ENCODE data around the gene MAMDC4.
"Not testable (repeated sequence)": the region's sequence is repeated elsewhere in the genome, so short reads cannot be mapped to it uniquely, and the experiment has no call there.

Gene MAMDC4

DNA sequence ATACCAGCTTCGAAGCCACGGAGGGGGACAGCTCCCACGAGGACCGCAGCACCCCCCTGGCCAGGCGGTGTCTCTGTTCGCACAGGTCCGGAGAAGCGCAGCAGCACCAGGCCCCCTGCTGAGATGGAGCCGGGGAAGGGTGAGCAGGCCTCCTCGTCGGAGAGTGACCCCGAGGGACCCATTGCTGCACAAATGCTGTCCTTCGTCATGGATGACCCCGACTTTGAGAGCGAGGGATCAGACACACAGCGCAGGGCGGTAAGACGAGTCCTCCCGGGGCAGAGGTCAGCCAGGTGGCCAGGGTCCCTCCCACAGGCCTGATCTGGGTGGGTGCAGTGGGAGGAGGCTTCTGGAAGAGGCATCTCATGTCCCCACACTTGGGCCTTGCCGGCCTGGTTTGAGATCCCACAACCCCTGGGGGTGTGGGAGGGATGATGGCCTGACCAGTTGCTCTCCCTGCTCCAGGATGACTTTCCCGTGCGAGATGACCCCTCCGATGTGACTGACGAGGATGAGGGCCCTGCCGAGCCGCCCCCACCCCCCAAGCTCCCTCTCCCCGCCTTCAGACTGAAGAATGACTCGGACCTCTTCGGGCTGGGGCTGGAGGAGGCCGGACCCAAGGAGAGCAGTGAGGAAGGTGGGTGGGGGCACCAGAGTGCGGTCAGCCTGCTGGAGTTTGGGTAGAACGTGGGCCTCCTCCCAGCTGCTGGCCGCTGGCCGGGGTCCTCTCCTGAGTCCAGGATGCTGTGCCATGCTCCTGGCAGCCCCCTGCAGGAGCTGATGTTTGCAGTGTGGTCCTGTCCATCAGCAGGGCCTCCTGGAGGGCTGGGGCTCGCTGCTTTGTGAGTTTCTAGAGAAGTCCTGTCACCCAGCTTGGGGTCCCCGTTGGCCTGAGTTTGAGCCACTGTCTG lies 12.7 kb upstream of the MAMDC4 start:
- Histone ChIP-seq H3K9me3 (ENCODE audit: low read length) (no peaks in the 10 kb centered on the region), H3K4me1 (ENCODE audit: insufficient read depth, low read length) (peaks cover 32% of the 10 kb centered on the region), H3K4me3 (ENCODE audit: low read length) (no peak overlapping the region), H3K27me3 (ENCODE audit: insufficient read depth, low read length) (no peaks in the 10 kb centered on the region), H2AFZ (ENCODE audit: low read depth, low read length) (no peak overlapping the region), H3K36me3 (ENCODE audit: insufficient read depth, low read length) (peaks cover 33% of the 10 kb centered on the region)

DNA sequence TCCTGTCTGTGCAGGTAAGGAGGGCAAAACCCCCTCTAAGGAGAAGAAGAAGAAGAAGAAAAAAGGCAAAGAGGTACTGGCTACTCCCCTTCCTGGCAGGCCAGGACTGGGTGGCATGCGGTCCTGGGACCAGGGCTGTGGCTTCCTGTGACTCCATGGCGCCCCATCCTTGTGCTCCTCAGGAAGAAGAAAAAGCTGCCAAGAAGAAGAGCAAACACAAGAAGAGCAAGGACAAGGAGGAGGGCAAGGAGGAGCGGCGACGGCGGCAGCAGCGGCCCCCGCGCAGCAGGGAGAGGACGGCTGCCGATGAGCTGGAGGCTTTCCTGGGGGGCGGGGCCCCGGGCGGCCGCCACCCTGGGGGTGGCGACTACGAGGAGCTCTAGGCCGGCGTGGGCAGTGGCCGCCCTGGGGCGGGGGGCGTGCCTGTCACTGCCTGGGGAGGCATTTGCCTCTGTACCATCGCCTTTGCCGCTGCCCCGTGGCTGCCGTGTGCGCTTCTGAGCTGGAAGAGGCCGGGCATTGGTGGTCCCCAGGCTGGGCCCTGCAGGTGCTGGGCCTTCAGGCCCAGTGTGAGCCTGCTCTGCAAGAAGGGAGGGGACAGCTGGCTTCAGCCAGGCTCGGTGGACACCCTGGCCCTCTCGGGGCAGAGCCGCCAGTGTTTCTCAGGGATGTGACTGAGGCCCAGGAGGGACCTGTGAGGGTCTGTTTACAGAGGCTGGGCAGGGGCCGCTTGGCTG lies 11.8 kb upstream of the MAMDC4 start:
- Histone ChIP-seq H3K4me3 (ENCODE audit: low read length) (no peak overlapping the region), H3K4me1 (ENCODE audit: insufficient read depth, low read length) (peaks cover 32% of the 10 kb centered on the region), H3K27me3 (ENCODE audit: insufficient read depth, low read length) (no peaks in the 10 kb centered on the region), H3K9me3 (ENCODE audit: low read length) (no peaks in the 10 kb centered on the region), H3K36me3 (ENCODE audit: insufficient read depth, low read length) (peaks cover 31% of the 10 kb centered on the region), H2AFZ (ENCODE audit: low read depth, low read length) (no peak overlapping the region)

DNA sequence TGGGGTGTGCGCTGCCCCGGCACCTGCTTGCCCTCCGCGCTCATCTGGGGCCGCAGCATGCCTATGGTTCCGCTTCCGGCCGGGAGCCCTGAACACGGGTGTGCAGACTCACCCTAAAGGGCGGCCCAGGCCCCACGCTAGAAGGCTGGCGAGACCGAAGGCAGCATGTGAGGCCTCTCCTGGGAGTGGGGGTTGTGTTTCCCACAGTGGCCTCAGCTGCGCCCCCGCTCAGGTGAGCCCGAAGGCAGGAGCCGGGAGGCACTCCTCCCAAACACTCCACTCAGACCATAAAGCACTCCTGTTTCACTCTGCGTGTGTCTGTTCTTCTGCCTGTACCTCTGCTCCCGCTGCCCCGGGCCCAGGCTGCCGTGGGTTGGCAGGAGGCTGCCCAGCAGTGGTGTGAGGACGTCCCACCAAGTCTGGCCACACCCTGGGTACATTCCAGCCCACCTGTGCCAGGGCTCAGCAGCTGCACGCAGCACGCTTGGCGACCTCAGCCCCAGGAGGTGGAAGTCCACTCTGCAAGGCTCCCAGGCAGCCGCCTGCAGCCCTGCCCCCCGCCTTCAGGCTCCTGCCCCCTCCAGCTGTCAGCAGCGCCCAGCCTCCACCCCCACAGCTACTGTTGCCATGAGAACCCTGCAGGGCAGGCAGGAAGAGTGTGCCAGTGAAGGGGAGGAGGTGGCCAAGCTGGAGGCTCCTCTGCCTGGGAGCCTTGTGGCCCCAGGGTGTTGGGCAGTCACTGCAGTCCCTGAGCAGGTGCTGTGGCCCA lies 11.1 kb upstream of the MAMDC4 start:
- Histone ChIP-seq H3K9me3 (ENCODE audit: low read length) (no peaks in the 10 kb centered on the region), H3K4me3 (ENCODE audit: low read length) (no peak overlapping the region), H3K36me3 (ENCODE audit: insufficient read depth, low read length) (peaks cover 24% of the 10 kb centered on the region), H3K4me1 (ENCODE audit: insufficient read depth, low read length) (peaks cover 32% of the 10 kb centered on the region), H3K27me3 (ENCODE audit: insufficient read depth, low read length) (no peaks in the 10 kb centered on the region), H2AFZ (ENCODE audit: low read depth, low read length) (no peak overlapping the region)

DNA sequence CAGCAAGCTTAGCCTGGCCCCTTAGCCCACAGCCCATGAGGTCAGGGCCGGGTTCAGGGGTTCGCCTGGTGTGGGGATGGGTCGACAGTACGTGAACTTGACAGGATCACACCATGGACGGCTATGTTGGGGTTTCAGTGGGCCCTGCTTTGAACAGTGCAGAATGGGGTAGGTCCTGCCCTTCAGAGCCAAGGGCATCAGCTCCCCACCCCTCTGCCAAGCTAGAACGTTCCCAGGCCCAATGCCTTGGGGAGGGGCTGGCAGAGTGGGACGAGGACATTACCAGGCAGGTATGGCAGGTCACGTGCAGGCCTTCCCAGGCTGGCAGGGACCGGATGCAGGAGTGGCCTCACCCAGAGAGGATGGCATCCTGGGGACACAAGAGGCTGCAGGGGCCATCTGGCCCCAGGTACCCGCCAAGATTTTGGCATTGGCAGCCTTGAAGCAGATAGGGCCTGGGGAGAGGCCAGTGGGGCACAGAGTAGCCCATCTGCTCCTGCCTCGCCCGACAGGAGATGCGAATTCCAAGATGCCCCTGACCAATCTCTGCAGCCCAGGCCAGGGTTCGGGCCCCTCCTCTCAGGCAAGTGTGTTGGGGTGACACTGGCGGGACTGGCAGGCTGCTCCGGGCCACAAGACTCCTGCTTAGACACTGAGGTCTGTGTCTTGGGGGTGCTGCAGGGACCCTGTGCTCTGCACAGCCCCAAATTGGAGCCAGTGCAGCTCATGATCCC lies 10.3 kb upstream of the MAMDC4 start:
- H3K9me3 ChIP-seq (ENCODE audit: low read length); H3K27me3 ChIP-seq (ENCODE audit: insufficient read depth, low read length); H2AFZ ChIP-seq (ENCODE audit: low read depth, low read length); H3K4me3 ChIP-seq (ENCODE audit: low read length): not testable (repeated sequence)
- Histone ChIP-seq H3K36me3 (ENCODE audit: insufficient read depth, low read length) (peaks cover 22% of the 10 kb centered on the region), H3K4me1 (ENCODE audit: insufficient read depth, low read length) (peaks cover 32% of the 10 kb centered on the region)

DNA sequence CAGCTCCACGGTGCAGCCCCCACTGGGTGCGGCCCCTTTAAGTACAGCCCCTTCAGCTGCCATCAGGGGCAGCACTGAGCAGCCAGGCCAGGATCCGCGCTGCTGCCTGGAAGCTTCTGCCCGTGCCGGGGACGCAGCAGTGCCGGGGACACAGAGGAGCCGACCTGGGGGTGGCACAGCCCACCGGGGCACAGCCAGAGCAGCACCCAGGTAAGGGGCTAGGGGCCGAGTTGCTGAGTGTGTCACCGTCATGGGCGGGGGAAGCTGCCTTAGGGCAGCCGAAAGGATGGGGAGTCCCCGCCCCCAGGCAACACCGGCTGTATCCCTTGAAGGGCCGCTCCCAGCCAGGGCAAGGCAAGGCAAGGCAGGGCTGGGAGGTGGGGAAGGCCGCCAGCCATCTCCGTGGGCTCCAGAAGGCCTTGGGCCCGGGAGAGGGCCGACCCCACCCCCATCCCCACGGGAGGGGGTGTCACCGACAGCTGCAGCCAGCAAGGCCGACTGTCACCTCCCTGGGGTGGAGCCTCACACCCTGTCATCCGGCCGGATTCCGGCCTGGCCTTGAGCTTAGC lies 9.7 kb upstream of the MAMDC4 start, which contains the start of gene AJM1:
TSS of gene AJM1 (plus strand) at position 99 of the 569 bp plus-strand sequence. CDS start 1,937 bp downstream, outside the sequence.
- not testable (repeated sequence) for H3K9me3 ChIP-seq (ENCODE audit: low read length); H3K27me3 ChIP-seq (ENCODE audit: insufficient read depth, low read length); H2AFZ ChIP-seq (ENCODE audit: low read depth, low read length)
- Histone ChIP-seq H3K36me3 (ENCODE audit: insufficient read depth, low read length) (peaks cover 22% of the 10 kb centered on the region), H3K4me1 (ENCODE audit: insufficient read depth, low read length) (peaks cover 33% of the 10 kb centered on the region), H3K4me3 (ENCODE audit: low read length) (peak within 1 kb of the TSS; percentile 56)

DNA sequence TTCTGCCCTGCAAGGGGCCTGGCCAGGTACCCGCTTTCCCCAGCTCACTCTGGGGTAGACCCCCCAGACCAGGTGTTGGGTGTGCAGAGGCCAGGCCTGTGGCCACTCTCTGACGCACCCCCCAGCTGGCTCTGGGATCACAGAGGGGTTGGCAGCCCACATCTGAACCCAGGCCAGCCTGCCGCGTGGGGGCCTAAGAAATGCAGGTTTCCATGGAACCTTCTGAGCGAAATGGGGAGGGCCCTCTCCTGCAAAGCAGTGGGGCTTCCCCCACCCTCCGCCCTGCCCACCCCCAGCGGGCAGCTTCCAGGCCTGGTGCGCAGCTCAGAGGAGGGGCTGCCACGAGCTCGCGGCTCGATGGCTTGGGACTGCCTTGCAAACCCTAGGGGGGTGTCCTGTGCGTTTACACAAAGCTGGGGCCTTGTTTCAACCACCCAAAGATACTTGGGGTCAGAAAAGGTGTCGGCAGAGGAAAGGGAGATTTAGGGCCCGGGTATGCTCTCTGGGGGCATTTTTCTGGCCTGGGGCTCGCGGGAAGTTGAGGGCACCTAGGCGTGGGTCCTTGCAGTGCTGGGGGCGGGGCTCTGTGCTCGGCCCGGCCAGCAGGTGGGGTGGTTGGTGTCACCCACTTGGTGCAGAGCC lies 8.9 kb upstream of the MAMDC4 start:
- H3K4me1 ChIP-seq (ENCODE audit: insufficient read depth, low read length) = peaks cover 36% of the 10 kb centered on the region
- H3K9me3 ChIP-seq (ENCODE audit: low read length); H3K4me3 ChIP-seq (ENCODE audit: low read length); H3K27me3 ChIP-seq (ENCODE audit: insufficient read depth, low read length); H2AFZ ChIP-seq (ENCODE audit: low read depth, low read length): not testable (repeated sequence)
- peaks cover 17% of the 10 kb centered on the region for H3K36me3 ChIP-seq (ENCODE audit: insufficient read depth, low read length)

DNA sequence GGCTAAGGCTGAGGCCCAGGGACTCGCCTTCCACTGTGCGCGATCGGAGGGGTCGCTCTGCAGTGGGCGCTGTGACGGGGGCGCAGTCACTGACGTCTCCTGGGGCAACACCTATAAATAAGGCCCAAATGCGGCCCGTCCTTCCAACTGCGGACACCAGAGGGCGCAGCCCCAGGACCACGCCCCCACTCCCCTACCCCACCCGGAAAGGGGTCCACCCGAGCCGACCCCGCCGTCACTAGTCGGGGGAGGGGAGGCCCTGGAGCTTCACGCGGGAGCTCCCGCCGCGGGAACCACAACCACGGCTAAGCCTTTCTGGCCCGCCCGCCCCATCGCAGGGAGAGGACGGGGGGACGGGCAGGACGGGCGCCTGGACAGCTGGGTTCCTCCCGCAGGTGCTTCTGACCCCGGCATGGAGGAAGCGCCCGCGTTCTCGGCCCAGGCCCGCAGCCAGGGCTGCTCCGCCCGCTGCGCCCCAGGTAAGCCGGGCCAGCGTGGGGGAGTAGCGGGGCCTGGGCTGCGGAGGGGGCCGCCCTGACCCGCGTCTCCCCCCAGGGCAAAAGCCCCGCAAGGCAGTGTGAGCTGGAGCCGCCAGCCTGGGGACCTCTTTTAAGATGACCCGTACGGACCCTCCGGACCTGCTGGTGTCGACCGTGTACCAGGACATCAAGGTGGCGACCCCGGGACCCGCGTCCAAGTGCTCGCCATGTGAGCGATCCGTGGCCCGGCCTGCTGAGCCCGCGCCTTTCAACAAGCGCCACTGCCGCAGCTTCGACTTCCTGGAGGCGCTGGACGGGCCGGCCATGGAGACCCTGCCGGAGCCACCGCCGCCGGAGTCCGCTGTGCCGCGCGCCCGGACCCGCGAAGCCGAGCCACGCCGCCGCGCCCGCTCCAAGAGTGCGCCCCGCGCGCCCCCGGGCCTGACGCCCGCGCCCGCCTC lies 8.1 kb upstream of the MAMDC4 start:
- Histone ChIP-seq H3K4me1 (ENCODE audit: insufficient read depth, low read length) (peaks cover 36% of the 10 kb centered on the region), H3K36me3 (ENCODE audit: insufficient read depth, low read length) (peaks cover 11% of the 10 kb centered on the region)
- H3K4me3 ChIP-seq (ENCODE audit: low read length); H3K27me3 ChIP-seq (ENCODE audit: insufficient read depth, low read length); H2AFZ ChIP-seq (ENCODE audit: low read depth, low read length); H3K9me3 ChIP-seq (ENCODE audit: low read length): not testable (repeated sequence)

DNA sequence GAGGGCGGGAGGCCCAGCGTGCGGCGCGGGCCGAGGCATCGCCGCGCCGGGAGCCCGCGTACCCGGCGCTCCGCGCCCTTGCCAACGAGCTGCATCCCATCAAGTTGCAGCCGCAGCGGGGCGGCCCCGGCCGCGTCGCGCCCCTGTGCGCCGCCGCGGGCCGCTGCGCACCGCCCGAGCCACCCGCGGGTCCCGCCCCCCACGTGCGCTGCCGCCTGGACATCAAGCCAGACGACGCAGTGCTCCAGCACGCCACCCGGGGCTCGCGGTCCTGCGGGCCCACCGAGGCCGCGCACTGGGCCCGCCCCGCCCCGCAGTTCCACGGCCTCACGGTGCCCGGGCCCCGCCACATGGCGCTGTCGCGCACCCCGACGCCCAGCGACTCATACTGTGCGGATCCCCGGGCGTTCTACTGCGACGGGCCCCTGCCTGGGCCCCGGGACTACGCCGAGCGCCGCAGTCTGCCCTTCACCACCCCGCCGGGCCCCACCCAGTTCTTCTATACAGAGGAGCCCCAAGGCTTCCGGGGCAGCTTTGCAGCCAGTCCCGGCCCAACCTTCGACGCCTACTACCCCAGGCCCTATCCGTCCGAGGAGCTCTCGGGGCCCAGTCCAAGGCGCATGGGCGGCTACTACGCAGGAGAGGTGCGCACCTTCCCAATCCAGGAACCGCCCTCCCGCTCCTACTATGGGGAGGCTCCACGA lies 7.2 kb upstream of the MAMDC4 start:
- H3K4me3 ChIP-seq (ENCODE audit: low read length) = no peak overlapping the region
- H3K4me1 ChIP-seq (ENCODE audit: insufficient read depth, low read length) = peaks cover 38% of the 10 kb centered on the region

DNA sequence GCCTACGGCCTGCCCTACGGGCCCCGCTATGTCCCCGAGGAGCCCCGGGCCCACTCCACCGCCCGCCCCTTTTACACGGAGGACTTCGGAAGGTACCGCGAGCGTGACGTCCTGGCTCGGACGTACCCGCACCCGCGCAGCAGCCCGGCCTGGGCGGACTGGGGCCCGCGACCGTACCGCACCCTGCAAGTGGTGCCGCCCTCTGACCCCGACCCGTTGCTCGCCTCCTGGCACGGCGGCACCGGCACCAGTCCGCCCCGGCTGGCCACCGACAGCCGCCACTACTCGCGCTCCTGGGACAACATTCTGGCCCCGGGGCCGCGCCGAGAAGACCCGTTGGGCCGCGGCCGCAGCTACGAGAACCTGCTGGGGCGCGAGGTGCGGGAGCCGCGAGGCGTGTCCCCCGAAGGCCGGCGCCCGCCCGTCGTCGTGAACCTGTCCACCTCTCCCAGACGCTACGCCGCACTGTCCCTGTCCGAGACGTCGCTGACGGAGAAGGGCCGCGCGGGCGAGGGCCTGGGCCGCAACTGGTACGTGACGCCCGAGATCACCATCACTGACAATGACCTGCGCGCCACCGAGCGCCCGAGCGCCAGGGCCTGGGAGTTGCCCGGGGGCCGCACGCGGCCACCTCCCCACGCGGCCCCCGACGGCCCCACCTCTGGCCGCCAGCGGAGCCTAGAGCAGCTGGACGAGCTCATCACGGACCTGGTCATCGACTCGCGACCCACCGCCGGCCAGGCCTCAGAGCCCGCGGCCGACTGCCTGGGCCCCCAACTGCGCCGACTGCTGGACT lies 6.5 kb upstream of the MAMDC4 start:
- no peaks in the 10 kb centered on the region for H3K27me3 ChIP-seq (ENCODE audit: insufficient read depth, low read length)
- H3K9me3 ChIP-seq (ENCODE audit: low read length) = no peaks in the 10 kb centered on the region
- no peak overlapping the region for H2AFZ ChIP-seq (ENCODE audit: low read depth, low read length)
- H3K36me3 ChIP-seq (ENCODE audit: insufficient read depth, low read length) = peaks cover under 1% of the 10 kb centered on the region
- H3K4me1 ChIP-seq (ENCODE audit: insufficient read depth, low read length) = peaks cover 39% of the 10 kb centered on the region
- H3K4me3 ChIP-seq (ENCODE audit: low read length) = no peak overlapping the region

More for the DNA sequence above, 7.2 kb upstream of the MAMDC4 start:
- Histone ChIP-seq H3K27me3 (ENCODE audit: insufficient read depth, low read length) (no peaks in the 10 kb centered on the region), H3K36me3 (ENCODE audit: insufficient read depth, low read length) (peaks cover 3% of the 10 kb centered on the region), H2AFZ (ENCODE audit: low read depth, low read length) (no peak overlapping the region), H3K9me3 (ENCODE audit: low read length) (no peaks in the 10 kb centered on the region)

DNA sequence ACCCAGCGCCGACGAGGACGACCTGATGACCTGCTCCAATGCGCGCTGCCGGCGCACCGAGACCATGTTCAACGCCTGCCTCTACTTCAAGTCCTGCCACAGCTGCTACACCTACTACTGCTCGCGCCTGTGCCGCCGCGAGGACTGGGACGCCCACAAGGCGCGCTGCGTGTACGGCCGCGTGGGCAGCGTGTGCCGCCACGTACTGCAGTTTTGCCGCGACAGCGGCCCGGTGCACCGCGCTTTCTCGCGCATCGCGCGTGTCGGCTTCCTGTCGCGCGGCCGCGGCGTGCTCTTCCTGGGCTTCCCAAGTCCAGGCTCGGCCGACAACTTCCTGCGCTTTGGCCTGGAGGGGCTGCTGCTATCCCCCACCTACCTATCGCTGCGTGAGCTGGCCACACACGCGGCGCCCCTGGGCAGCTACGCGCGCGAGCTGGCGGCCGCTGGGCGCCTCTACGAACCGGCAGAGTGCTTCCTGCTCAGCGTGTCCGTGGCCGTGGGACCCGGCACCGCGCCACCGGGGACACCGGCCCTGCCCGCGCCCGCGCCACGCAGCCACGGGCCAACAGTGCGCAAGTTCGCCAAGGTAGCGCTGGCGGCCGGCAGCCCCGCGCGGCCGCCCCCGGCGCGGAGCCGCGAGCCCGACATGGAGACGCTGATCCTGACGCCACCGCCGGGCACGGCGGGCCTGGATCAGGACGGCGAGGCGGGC lies 5.6 kb upstream of the MAMDC4 start:
- Histone ChIP-seq H2AFZ (ENCODE audit: low read depth, low read length) (no peak overlapping the region), H3K36me3 (ENCODE audit: insufficient read depth, low read length) (peaks cover 8% of the 10 kb centered on the region), H3K4me3 (ENCODE audit: low read length) (no peak overlapping the region), H3K4me1 (ENCODE audit: insufficient read depth, low read length) (peaks cover 32% of the 10 kb centered on the region), H3K27me3 (ENCODE audit: insufficient read depth, low read length) (no peaks in the 10 kb centered on the region), H3K9me3 (ENCODE audit: low read length) (no peaks in the 10 kb centered on the region)

All from neuron (in vitro differentiated cells).